GM23248 (cell line): ENCODE data around the gene SLC36A4.

Source experiments
- EZH2 ChIP-seq: fragments of 200-600 bp; sonication (generic); IDR thresholded peaks from 2 replicates; pipeline ENCODE4 v1.6.1; 2018; ENCODE audit warnings: antibody characterized with exemption, mild to moderate bottlenecking; ENCODE audit not compliant: insufficient read depth, poor library complexity, severe bottlenecking
- EZH2phosphoT487 ChIP-seq: fragments of 200-600 bp; sonication (generic); IDR thresholded peaks from 2 replicates; pipeline ENCODE4 v1.6.1; 2018; ENCODE audit warnings: antibody characterized with exemption, moderate library complexity, mild to moderate bottlenecking, low read depth; ENCODE audit not compliant: insufficient read depth

- no peak for TF ChIP-seq EZH2
- TF ChIP-seq EZH2phosphoT487, result no peak
Measured at GRCh38 chr11:93199616-93200015, 1.8 kb upstream of the SLC36A4 start.
